IMR-90 (cell line): ENCODE results near the gene MRAP. TPM values are rescaled to one million over a fixed set of nuclear protein-coding genes. Genes with fewer than 3 reads are reported as not detected.

ENCODE experiments used
- ATAC-seq: fragments of 200-7000 bp; cut with Tn5 transposase; 2 replicates; pipeline ENCODE4 v1.9.1; 2020; ENCODE audit warnings: low read depth, mild to moderate bottlenecking, moderate library complexity
- BruUV-seq: library from RNA; stranded (reverse); fragments of 400-500 nt; replicated peaks from 2 replicates; lab custom pipeline; 2021; lab: Mats Ljungman, UMichigan
- CTCF ChIA-PET: fragments of 300-600 bp; formaldehyde crosslinking; extraction: SDS; loops from one replicate; lab custom pipeline; 2021; ENCODE audit warnings: antibody characterized with exemption; lab: Yijun Ruan, JAX
- POLR2A ChIA-PET: fragments of 300-600 bp; sonication (Branson Sonifier 250); formaldehyde crosslinking; loops from one replicate; lab custom pipeline; 2022; ENCODE audit warnings: antibody characterized with exemption; ENCODE audit not compliant: unreplicated experiment; lab: Charles Lee
- DNase-seq: peaks from one replicate; pipeline ENCODE4 v3.0.0; 2013
- H2AFZ ChIP-seq: replicated peaks from 2 replicates; pipeline ENCODE3; 2013; ENCODE audit warnings: low read length, mild to moderate bottlenecking; ENCODE audit not compliant: poor library complexity
- H2AK5ac ChIP-seq: 2 replicates; pipeline ENCODE4 v1.6.1; 2013; ENCODE audit warnings: low read depth, low read length, inconsistent platforms
- H2AK9ac ChIP-seq: replicated peaks from 2 replicates; pipeline ENCODE3; 2013; ENCODE audit warnings: mild to moderate bottlenecking, low read depth, low read length, moderate library complexity; ENCODE audit not compliant: poor library complexity
- H2BK120ac ChIP-seq: 2 replicates; pipeline ENCODE4 v1.6.1; 2013; ENCODE audit warnings: low read depth, low read length, inconsistent platforms
- H2BK15ac ChIP-seq: 3 replicates; pipeline ENCODE4 v1.6.1; 2013; ENCODE audit warnings: low read depth, low read length, inconsistent platforms
- H2BK20ac ChIP-seq: 2 replicates; pipeline ENCODE4 v1.6.1; 2013; ENCODE audit warnings: low read depth, mild to moderate bottlenecking, inconsistent platforms, low read length, moderate library complexity
- H2BK5ac ChIP-seq: 2 replicates; pipeline ENCODE4 v1.6.1; 2013; ENCODE audit warnings: mild to moderate bottlenecking, low read depth, low read length, inconsistent platforms; ENCODE audit not compliant: poor library complexity, severe bottlenecking
- H3K14ac ChIP-seq: replicated peaks from 2 replicates; pipeline ENCODE4 v1.6.1; 2013; ENCODE audit warnings: low read depth, low read length, inconsistent platforms
- H3K18ac ChIP-seq: 2 replicates; pipeline ENCODE4 v1.6.1; 2013; ENCODE audit warnings: low read depth, low read length, control low read depth
- H3K23ac ChIP-seq: 2 replicates; pipeline ENCODE4 v1.6.1; 2013; ENCODE audit warnings: low read depth, low read length, inconsistent platforms
- H3K27ac ChIP-seq: 2 replicates; pipeline ENCODE4 v1.5.1; 2013; ENCODE audit warnings: mild to moderate bottlenecking, control low read depth, low read length; ENCODE audit not compliant: insufficient read depth
- H3K27me3 ChIP-seq: 2 replicates; pipeline ENCODE4 v1.6.1; 2013; ENCODE audit warnings: low read length; ENCODE audit not compliant: control insufficient read depth, insufficient read depth
- H3K36me3 ChIP-seq: 2 replicates; pipeline ENCODE4 v1.6.1; 2013; ENCODE audit warnings: low read length, mixed read lengths; ENCODE audit not compliant: control insufficient read depth, insufficient read depth
- H3K4ac ChIP-seq: 2 replicates; pipeline ENCODE4 v1.6.1; 2013; ENCODE audit warnings: low read depth, low read length, inconsistent platforms
- H3K4me1 ChIP-seq: 2 replicates; pipeline ENCODE4 v1.6.1; 2013; ENCODE audit warnings: low read length, mixed read lengths; ENCODE audit not compliant: control insufficient read depth, insufficient read depth
- H3K4me2 ChIP-seq: 2 replicates; pipeline ENCODE4 v1.6.1; 2013; ENCODE audit warnings: low read depth, mild to moderate bottlenecking, control low read depth, low read length, moderate library complexity
- H3K4me3 ChIP-seq: 2 replicates; pipeline ENCODE4 v1.5.1; 2013; ENCODE audit warnings: low read depth, mild to moderate bottlenecking, control low read depth, low read length, moderate library complexity; ENCODE audit not compliant: insufficient read depth
- H3K56ac ChIP-seq: 2 replicates; pipeline ENCODE4 v1.6.1; 2013; ENCODE audit warnings: low read length, inconsistent platforms; ENCODE audit not compliant: insufficient read depth; ENCODE audit errors: extremely low read depth
- H3K79me1 ChIP-seq, 2 experiments: 2 replicates each; pipeline ENCODE4 v1.6.1; 2013; ENCODE audit warnings: low read length in 2 of 2, inconsistent platforms in 1 of 2, low read depth in 1 of 2
- H3K9ac ChIP-seq: 2 replicates; pipeline ENCODE4 v1.6.1; 2013; ENCODE audit warnings: low read depth, low read length, control low read depth
- H3K9me1 ChIP-seq: 2 replicates; pipeline ENCODE4 v1.6.1; 2013; ENCODE audit warnings: low read length, inconsistent platforms; ENCODE audit not compliant: insufficient read depth
- H3K9me3 ChIP-seq: 2 replicates; pipeline ENCODE4 v1.6.1; 2013; ENCODE audit warnings: low read length; ENCODE audit not compliant: control insufficient read depth, insufficient read depth
- H4K20me1 ChIP-seq: 2 replicates; pipeline ENCODE4 v1.6.1; 2013; ENCODE audit warnings: low read length, inconsistent platforms; ENCODE audit not compliant: insufficient read depth
- H4K5ac ChIP-seq: 2 replicates; pipeline ENCODE4 v1.6.1; 2013; ENCODE audit warnings: mild to moderate bottlenecking, low read depth, low read length, control low read depth
- H4K8ac ChIP-seq, 2 experiments: 2 replicates each; pipeline ENCODE4 v1.6.1; 2013; ENCODE audit warnings: low read depth in 2 of 2, low read length in 2 of 2, control low read depth in 1 of 2, inconsistent platforms in 1 of 2
- H4K91ac ChIP-seq: 2 replicates; pipeline ENCODE4 v1.6.1; 2013; ENCODE audit warnings: low read depth, low read length, inconsistent platforms; ENCODE audit not compliant: insufficient read depth
- BHLHE40 ChIP-seq: fragments of 150-350 bp; IDR thresholded peaks from 2 replicates; pipeline ENCODE4 v1.6.1; 2016; ENCODE audit warnings: mild to moderate bottlenecking, low read depth, low read length
- CEBPB ChIP-seq: IDR thresholded peaks from 2 replicates; pipeline ENCODE4 v1.6.1; 2012; ENCODE audit warnings: low read depth, low read length, improper control_type of control experiment
- RAD21 ChIP-seq: IDR thresholded peaks from 2 replicates; pipeline ENCODE4 v1.6.1; 2012; ENCODE audit warnings: low read length, improper control_type of control experiment
- RFX5 ChIP-seq: IDR thresholded peaks from 2 replicates; pipeline ENCODE4 v1.8.0; 2012; ENCODE audit warnings: low read depth, mild to moderate bottlenecking, low read length, moderate library complexity
- SMC3 ChIP-seq: fragments of 150-350 bp; IDR thresholded peaks from 2 replicates; pipeline ENCODE4 v1.6.1; 2016; ENCODE audit warnings: low read depth, mild to moderate bottlenecking, antibody characterized with exemption, low read length, moderate library complexity
- WGBS, 2 experiments: methylation state at CpG; one replicate each; pipeline versions ENCODE4 v1.1.5 to v1.1.7; 2013; ENCODE audit warnings: missing lambda C conversion rate in 2 of 2; ENCODE audit not compliant: insufficient read length in 1 of 2; ENCODE audit errors: extremely low coverage in 2 of 2; 5-methylcytosine and 5-hydroxymethylcytosine counted together
- dilution Hi-C: fragments of 300-500 bp; cut with HindIII; formaldehyde crosslinking; loops from one replicate; pipeline ENCODE4 v1.14.3; 2018; ENCODE audit warnings: low sequenced_read_pairs; ENCODE audit not compliant: unreplicated experiment
- in situ Hi-C: fragments of 300-500 bp; cut with MboI; formaldehyde crosslinking; loops from 3 replicates; pipeline ENCODE4 v1.14.3; 2019; ENCODE audit warnings: low sequenced_read_pairs, inconsistent platforms, mixed read lengths
- intact Hi-C: fragments of 100-400 bp; cut with micrococcal nuclease; formaldehyde crosslinking; loops from 2 replicates; pipeline ENCODE4 v1.10.0; 2022
- polyA plus RNA-seq, 3 experiments: library from polyadenylated mRNA; depleted of rRNA; stranded (reverse); fragments of >200 nt; gene quantifications; 2 replicates each; pipeline ENCODE4 v1.2.3, GENCODE V29; 2012; ENCODE audit warnings: low replicate concordance in 1 of 3
- total RNA-seq: library from RNA; depleted of rRNA; stranded (reverse); fragments of >200 nt; gene quantifications from 2 replicates; pipeline ENCODE4 v1.2.3, GENCODE V29; 2012

MRAP gene
- total and polyA plus RNA-seq, 2 of the 4 experiments (the other 2 are of a cell fraction), result not detected

DNA sequence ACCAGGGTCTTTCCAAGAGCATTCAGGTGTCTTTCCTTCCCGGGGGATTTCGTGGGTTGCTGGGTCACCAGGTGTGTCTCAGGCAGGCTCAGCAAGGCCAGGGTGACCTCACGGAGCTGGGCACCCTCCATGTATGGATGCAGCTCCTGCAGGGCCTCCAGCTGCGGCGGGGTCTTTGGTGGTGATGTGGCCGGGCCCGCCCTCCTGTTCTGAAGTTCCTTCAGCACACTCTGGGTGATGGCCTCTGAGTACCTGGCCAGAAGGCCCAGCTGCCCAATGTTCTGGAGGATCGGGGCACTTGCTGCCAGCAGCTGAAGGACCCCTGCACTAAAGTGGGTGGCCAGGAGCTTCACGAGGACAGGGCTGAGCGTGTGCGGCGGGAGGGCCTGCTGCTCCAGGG is 48.7 kb downstream of the MRAP start:
- H3K79me1 ChIP-seq, result peaks cover 10 to 19% of the 10 kb centered on the region in 2 experiments; a peak in 3 of 4 replicates
- H3K9me3 ChIP-seq, result peaks cover 10% of the 10 kb centered on the region
- H3K4me2 ChIP-seq, result no peak overlapping the region
- no peak overlapping the region for H4K8ac ChIP-seq
- H3K4me1 ChIP-seq, result no peaks in the 10 kb centered on the region
- DNase-seq (no peak), ATAC-seq (no peak)
- peaks cover 72% of the 10 kb centered on the region for H3K36me3 ChIP-seq
- no peaks in the 10 kb centered on the region for H4K20me1 ChIP-seq
- POLR2A ChIA-PET, result no interaction called here
- no peaks in the 10 kb centered on the region for H3K9me1 ChIP-seq
- no peak overlapping the region for H3K18ac ChIP-seq
- H3K56ac ChIP-seq, result no peak overlapping the region
- intact Hi-C loops, result no loop called here
- H4K91ac ChIP-seq, result no peak overlapping the region
- H2BK5ac ChIP-seq, result no peak overlapping the region
- no peak overlapping the region for H2BK120ac ChIP-seq
- no peak overlapping the region for H2AFZ ChIP-seq
- H2AK9ac ChIP-seq, result no peak overlapping the region
- CTCF ChIA-PET, result no interaction called here
- no peak overlapping the region for H2AK5ac ChIP-seq
- in situ Hi-C loops, result no loop called here
- H3K27me3 ChIP-seq, result no peaks in the 10 kb centered on the region
- TF ChIP-seq BHLHE40 (no peak), CEBPB (no peak), RAD21 (no peak), RFX5 (no peak), SMC3 (no peak)
- no peak overlapping the region for H3K27ac ChIP-seq
- no TSS peak for BruUV-seq
- no peak overlapping the region for H3K14ac ChIP-seq
- H2BK15ac ChIP-seq, result no peak overlapping the region
- dilution Hi-C loops, result no loop called here
- no peak overlapping the region for H4K5ac ChIP-seq
- H2BK20ac ChIP-seq, result no peak overlapping the region
- H3K4ac ChIP-seq, result no peak overlapping the region
- no peak overlapping the region for H3K23ac ChIP-seq
- H3K9ac ChIP-seq, result no peak overlapping the region
- 98% methylated on average over 7 of the region's 12 CpGs; no CpG with 5 or more reads in 1 of the 2 experiments for WGBS, 2 experiments
- no peak overlapping the region for H3K4me3 ChIP-seq
